Epithelial cell of esophagus (primary cell): ENCODE results near the gene NELL1.

Experiments
- DNase-seq: peaks from one replicate; pipeline ENCODE4 v3.0.0; 2010; ENCODE audit warnings: low read depth
- H3K4me3 ChIP-seq: 2 replicates; pipeline ENCODE4 v1.5.1; 2011; ENCODE audit warnings: mild to moderate bottlenecking, low read length, control low read depth
- TF ChIP-seq, protein P1 (sequence below): IDR thresholded peaks from 2 replicates; pipeline ENCODE4 v1.5.1; 2011; ENCODE audit warnings: low read depth, mild to moderate bottlenecking, low read length, control low read depth, inconsistent platforms; ENCODE audit not compliant: insufficient read depth; ENCODE audit errors: missing control alignments

The NELL1 gene

DNA sequence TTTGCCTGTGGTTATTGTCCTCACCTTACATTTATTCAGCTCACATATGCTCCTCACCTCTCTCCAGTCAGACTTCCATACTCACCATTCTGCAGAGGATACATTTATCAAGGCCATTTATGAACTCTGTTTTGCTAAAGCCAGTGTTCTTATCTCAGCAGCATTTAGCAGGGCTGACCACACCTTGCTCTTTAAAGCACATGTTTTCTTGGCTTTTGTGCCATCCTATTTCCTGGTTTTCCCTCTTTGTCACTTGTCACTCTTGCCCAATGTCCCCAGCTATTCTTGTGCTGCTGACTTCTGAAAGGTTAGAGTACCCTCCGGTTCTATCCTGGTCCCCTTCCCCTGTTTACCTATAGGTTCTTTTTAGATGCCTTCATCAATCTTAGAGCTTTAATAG is 446.6 kb downstream of the NELL1 start:
- H3K4me3 ChIP-seq = no peak overlapping the region
- DNase-seq = no peak
- TF ChIP-seq, protein P1, sequence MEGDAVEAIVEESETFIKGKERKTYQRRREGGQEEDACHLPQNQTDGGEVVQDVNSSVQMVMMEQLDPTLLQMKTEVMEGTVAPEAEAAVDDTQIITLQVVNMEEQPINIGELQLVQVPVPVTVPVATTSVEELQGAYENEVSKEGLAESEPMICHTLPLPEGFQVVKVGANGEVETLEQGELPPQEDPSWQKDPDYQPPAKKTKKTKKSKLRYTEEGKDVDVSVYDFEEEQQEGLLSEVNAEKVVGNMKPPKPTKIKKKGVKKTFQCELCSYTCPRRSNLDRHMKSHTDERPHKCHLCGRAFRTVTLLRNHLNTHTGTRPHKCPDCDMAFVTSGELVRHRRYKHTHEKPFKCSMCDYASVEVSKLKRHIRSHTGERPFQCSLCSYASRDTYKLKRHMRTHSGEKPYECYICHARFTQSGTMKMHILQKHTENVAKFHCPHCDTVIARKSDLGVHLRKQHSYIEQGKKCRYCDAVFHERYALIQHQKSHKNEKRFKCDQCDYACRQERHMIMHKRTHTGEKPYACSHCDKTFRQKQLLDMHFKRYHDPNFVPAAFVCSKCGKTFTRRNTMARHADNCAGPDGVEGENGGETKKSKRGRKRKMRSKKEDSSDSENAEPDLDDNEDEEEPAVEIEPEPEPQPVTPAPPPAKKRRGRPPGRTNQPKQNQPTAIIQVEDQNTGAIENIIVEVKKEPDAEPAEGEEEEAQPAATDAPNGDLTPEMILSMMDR = no peak

DNA sequence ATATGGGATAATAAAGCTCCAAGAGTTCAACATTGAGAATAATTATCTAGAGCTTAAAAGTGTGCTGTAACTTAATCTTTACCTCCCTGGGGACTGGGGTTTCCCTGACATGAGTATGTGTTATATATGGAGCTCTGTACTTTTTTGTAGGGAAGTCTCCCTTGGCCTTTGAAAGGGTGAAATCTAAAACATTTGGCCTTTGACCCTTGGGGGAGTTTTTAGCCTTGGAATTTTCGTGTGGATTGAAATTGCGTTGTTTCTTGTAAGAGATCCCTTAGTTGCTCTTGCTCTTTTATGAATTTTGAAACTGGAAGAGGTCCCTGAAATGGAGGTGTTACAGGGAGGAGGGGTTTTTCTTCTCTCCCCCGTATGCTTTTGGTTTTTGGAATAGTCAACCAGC is 450.0 kb downstream of the NELL1 start:
- DNase-seq = no peak
- H3K4me3 ChIP-seq = no peak overlapping the region
- TF ChIP-seq, protein P1 = no peak

DNA sequence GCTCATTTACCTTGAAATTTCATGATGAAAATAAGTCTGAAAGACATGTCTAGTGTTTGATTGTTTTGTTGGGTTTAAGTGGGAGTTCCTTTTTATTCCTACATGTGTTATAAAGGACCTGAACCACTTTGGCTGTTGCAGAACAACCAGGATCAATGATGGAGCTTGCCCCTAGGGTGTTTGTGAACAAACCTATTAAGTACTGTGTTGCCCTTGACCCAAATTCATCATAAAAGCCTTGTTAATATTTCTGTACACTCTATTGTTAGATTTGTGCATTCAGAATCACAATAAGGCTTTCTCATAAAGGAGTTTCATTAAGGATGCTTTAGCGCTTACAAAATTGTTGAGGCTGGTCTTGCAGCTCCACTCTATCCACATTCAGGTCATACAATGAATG is 452.6 kb downstream of the NELL1 start:
- no peak for DNase-seq
- TF ChIP-seq, protein P1 = no peak
- H3K4me3 ChIP-seq = no peak overlapping the region

DNA sequence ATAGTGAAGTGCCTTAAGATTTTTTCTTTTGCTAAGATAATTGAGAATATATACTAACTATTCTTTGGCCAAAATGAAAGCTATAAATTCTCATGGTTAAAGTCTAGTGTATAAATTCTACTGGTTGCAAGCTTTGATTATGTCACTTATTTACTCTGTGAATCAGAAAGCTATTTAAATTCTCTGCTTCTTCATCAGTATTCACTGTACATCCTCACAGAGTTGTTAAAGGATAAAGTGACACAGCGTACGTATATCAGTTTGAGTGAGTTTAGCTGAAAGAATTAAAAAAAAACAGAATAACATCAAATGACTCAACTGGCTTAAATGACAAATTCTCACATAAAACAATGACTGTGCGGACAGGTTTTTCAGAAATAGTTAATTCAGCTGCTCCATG is 453.1 kb downstream of the NELL1 start:
- no peak for DNase-seq
- TF ChIP-seq, protein P1 = no peak
- no peak overlapping the region for H3K4me3 ChIP-seq

- H3K4me3 ChIP-seq = no peak overlapping the region
- TF ChIP-seq, protein P1 = no peak
- DNase-seq = no peak
Observed at GRCh38 chr11:21132146-21132720, 462.8 kb downstream of the NELL1 start.

- DNase-seq = no peak
- TF ChIP-seq, protein P1 = no peak
- H3K4me3 ChIP-seq = no peak overlapping the region
Observed at GRCh38 chr11:21133244-21133643, 463.9 kb downstream of the NELL1 start.

GRCh38 chr11:21133722-21134121 is 464.3 kb downstream of the NELL1 start:
- no peak overlapping the region for H3K4me3 ChIP-seq
- no peak for DNase-seq
- TF ChIP-seq, protein P1 = no peak
